Breast epithelium (tissue), 3 donors: ENCODE measurements around the gene SLC41A3.

Experiments used
- POLR2A ChIP-seq: fragments of 450-650 bp; IDR thresholded peaks from one replicate; pipeline ENCODE4 v1.6.1; 2016; ENCODE audit warnings: antibody characterized with exemption, mild to moderate bottlenecking, moderate library complexity
- TF ChIP-seq, protein P1 (sequence below), 3 donors: fragments of 450-650 bp; IDR thresholded peaks; one replicate each; pipeline ENCODE4 v1.5.1; 2016 to 2017; ENCODE audit warnings: antibody characterized with exemption in 3 of 3, mild to moderate bottlenecking in 3 of 3, moderate library complexity in 3 of 3

- TF ChIP-seq POLR2A, result no peak
- TF ChIP-seq, protein P1, sequence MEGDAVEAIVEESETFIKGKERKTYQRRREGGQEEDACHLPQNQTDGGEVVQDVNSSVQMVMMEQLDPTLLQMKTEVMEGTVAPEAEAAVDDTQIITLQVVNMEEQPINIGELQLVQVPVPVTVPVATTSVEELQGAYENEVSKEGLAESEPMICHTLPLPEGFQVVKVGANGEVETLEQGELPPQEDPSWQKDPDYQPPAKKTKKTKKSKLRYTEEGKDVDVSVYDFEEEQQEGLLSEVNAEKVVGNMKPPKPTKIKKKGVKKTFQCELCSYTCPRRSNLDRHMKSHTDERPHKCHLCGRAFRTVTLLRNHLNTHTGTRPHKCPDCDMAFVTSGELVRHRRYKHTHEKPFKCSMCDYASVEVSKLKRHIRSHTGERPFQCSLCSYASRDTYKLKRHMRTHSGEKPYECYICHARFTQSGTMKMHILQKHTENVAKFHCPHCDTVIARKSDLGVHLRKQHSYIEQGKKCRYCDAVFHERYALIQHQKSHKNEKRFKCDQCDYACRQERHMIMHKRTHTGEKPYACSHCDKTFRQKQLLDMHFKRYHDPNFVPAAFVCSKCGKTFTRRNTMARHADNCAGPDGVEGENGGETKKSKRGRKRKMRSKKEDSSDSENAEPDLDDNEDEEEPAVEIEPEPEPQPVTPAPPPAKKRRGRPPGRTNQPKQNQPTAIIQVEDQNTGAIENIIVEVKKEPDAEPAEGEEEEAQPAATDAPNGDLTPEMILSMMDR (IDR thresholded peaks at IDR 0.05), result no peak
These were observed 21.1 kb upstream of the SLC41A3 start for GRCh38 chr3:126104742-126105605.
